Measurements from ENCODE around the gene L3MBTL1. TPM values are rescaled to one million over a fixed set of nuclear protein-coding genes. Genes with fewer than 3 reads are reported as not detected.

Gene L3MBTL1
- total and polyA plus RNA-seq, 2 of the 4 experiments (the other 2 are of a cell fraction), result 2.2 to 4.5 TPM

DNA sequence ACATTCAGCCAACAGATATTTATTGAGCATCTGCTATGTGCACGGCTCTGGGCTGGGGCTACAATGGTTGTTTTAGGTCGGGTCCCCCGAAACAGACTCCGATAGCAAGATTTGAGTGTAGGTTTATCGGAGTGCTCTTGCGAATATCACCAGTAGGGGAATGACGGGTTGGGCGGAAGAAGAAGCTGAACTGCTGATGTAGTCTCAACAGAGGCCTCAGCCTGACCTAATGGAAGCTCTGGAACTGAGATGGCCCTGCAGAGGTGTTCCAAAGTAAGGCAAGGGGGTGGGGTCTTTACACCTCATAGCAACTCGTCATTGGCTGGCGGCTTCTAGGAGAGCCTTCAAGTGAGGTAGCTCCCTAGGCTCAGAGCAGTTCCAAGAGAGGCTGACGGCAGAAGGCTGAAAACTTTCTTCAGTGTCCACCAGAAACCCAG is 1.1 kb downstream of the L3MBTL1 start:
- Histone ChIP-seq H3K36me3 (ENCODE audit: control insufficient read depth, insufficient read depth, low read length) (no peaks in the 10 kb centered on the region), H3K4me2 (ENCODE audit: low read depth, low read length) (no peak overlapping the region), H2AK5ac (ENCODE audit: low read depth, low read length) (no peak overlapping the region), H2BK20ac (ENCODE audit: low read depth, low read length) (no peak overlapping the region), H3K14ac (replicated peaks; ENCODE audit: low read depth, low read length) (no peak overlapping the region), H3K23ac (ENCODE audit: low read depth, low read length) (no peak overlapping the region), H2AK9ac (replicated peaks; ENCODE audit: low read depth, low read length, poor library complexity) (no peak overlapping the region), H3K4ac (ENCODE audit: low read depth, low read length) (no peak overlapping the region), H2AFZ (replicated peaks; ENCODE audit: low read length, poor library complexity) (no peak overlapping the region), H2BK120ac (ENCODE audit: low read depth, low read length) (no peak overlapping the region), H3K9me3 (ENCODE audit: control insufficient read depth, insufficient read depth, low read length) (peaks cover 2% of the 10 kb centered on the region), H3K79me1 (ENCODE audit: low read depth in 1 of 2, low read length in 2 of 2) (peaks cover 0 to 3% of the 10 kb centered on the region in 2 experiments; a peak in 1 of 4 replicates), H3K56ac (ENCODE audit: extremely low read depth, insufficient read depth, low read length) (no peak overlapping the region), H2BK15ac (ENCODE audit: low read depth, low read length) (no peak overlapping the region), H4K91ac (ENCODE audit: insufficient read depth, low read depth, low read length) (no peak overlapping the region), H4K5ac (ENCODE audit: low read depth, low read length) (no peak overlapping the region), H3K27ac (ENCODE audit: insufficient read depth, low read length) (no peak overlapping the region), H3K9me1 (ENCODE audit: insufficient read depth, low read length) (peaks cover 5% of the 10 kb centered on the region), H3K27me3 (ENCODE audit: control insufficient read depth, insufficient read depth, low read length) (peaks cover 34% of the 10 kb centered on the region), H3K9ac (ENCODE audit: low read depth, low read length) (no peak overlapping the region), H2BK5ac (ENCODE audit: low read depth, low read length, poor library complexity, severe bottlenecking) (no peak overlapping the region), H4K20me1 (ENCODE audit: insufficient read depth, low read length) (no peaks in the 10 kb centered on the region), H3K4me1 (ENCODE audit: control insufficient read depth, insufficient read depth, low read length) (peaks cover 7% of the 10 kb centered on the region; the same call in 1 of the 2 replicates), H4K8ac (ENCODE audit: low read depth in 2 of 2, low read length in 2 of 2) (no peak overlapping the region), H3K18ac (ENCODE audit: low read depth, low read length) (no peak overlapping the region), H3K4me3 (ENCODE audit: insufficient read depth, low read depth, low read length) (no peak overlapping the region)
- WGBS, 2 experiments (ENCODE audit: extremely low coverage in 2 of 2, insufficient read length in 1 of 2), result 60% methylated on average over 1 of the region's 11 CpGs; no CpG with 5 or more reads in 1 of the 2 experiments
- CTCF ChIA-PET, result interaction anchor here (0.9 kb wide), 1 partner anchor 15 kb away, joined by 3 read pairs; no protein-coding TSS in a partner anchor
- TF ChIP-seq, protein P1, sequence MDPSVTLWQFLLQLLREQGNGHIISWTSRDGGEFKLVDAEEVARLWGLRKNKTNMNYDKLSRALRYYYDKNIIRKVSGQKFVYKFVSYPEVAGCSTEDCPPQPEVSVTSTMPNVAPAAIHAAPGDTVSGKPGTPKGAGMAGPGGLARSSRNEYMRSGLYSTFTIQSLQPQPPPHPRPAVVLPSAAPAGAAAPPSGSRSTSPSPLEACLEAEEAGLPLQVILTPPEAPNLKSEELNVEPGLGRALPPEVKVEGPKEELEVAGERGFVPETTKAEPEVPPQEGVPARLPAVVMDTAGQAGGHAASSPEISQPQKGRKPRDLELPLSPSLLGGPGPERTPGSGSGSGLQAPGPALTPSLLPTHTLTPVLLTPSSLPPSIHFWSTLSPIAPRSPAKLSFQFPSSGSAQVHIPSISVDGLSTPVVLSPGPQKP (IDR thresholded peaks at IDR 0.05; ENCODE audit: borderline replicate concordance, low read depth, low read length), result no peak
- intact Hi-C loops (cut with micrococcal nuclease) (no loop called here), dilution Hi-C loops (cut with HindIII; ENCODE audit: low sequenced_read_pairs, unreplicated experiment) (no loop called here), in situ Hi-C loops (cut with MboI; ENCODE audit: low sequenced_read_pairs) (no loop called here)
- ATAC-seq (ENCODE audit: low read depth) (no peak), DNase-seq (no peak)
- no TSS peak for BruUV-seq (replicated peaks)
- POLR2A ChIA-PET (ENCODE audit: unreplicated experiment), result no interaction called here

Data from IMR-90 (cell line).